Testis (tissue), 3 donors: Measurements from ENCODE around the gene SPSB1. TPM values are rescaled to one million over a fixed set of nuclear protein-coding genes. Genes with fewer than 3 reads are reported as not detected.

Experiments
- DNase-seq: peaks from one replicate; pipeline ENCODE4 v3.0.0-alpha.2; 2019
- H3K27ac ChIP-seq, 2 donors: fragments of 200-600 bp; sonication (generic); one replicate each; pipeline ENCODE4 v1.5.1; 2019
- H3K27me3 ChIP-seq: fragments of 200-600 bp; sonication (generic); one replicate; pipeline ENCODE4 v1.5.1; 2019
- H3K36me3 ChIP-seq: fragments of 200-600 bp; sonication (generic); one replicate; pipeline ENCODE4 v1.5.1; 2017; ENCODE audit warnings: low read depth; ENCODE audit errors: missing control alignments
- H3K4me1 ChIP-seq: fragments of 200-600 bp; sonication (generic); one replicate; pipeline ENCODE4 v1.5.1; 2019
- H3K4me3 ChIP-seq, 2 donors: fragments of 200-600 bp; sonication (generic); one replicate each; pipeline ENCODE4 v1.5.1; 2017 to 2019
- H3K9me3 ChIP-seq: fragments of 200-600 bp; sonication (generic); one replicate; pipeline ENCODE4 v1.5.1; 2017
- POLR2A ChIP-seq: fragments of 450-650 bp; IDR thresholded peaks from one replicate; pipeline ENCODE4 v1.6.1; 2017; ENCODE audit warnings: antibody characterized with exemption, mild to moderate bottlenecking, moderate library complexity
- WGBS, 2 donors: methylation state at CpG; one replicate each; pipeline ENCODE4 v1.1.5; 2018; 5-methylcytosine and 5-hydroxymethylcytosine counted together
- intact Hi-C: fragments of 100-400 bp; cut with DNase I; formaldehyde crosslinking; loops from one replicate; pipeline ENCODE4 v1.15.1; 2023; ENCODE audit warnings: low total_unique reads
- polyA plus RNA-seq: library from polyadenylated mRNA; stranded (reverse); fragments of 350-450 nt; fragmentation: Illumina TruSeq; extraction: RNeasy Lipid Tissue Mini Kit (QIAGEN cat#74804); gene quantifications from one replicate; pipeline ENCODE4 v1.2.3, GENCODE V29; 2014; ENCODE audit warnings: low read depth, low replicate concordance; ENCODE audit not compliant: insufficient read depth
- total RNA-seq, 2 donors: library from RNA; depleted of rRNA; stranded (reverse); fragments of >200 nt; gene quantifications; one replicate each; pipeline ENCODE4 v1.2.3, GENCODE V29; 2016
- TF ChIP-seq, protein P1 (sequence below), 3 experiments: fragments of 450-650 bp in 2 of 3; fragments of 200-600 bp in 1 of 3; sonication (generic) in 1 of 3; IDR thresholded peaks; one replicate each; pipeline ENCODE4 v1.5.1; 2016 to 2019; ENCODE audit warnings: antibody characterized with exemption in 3 of 3, mild to moderate bottlenecking in 2 of 3, moderate library complexity in 1 of 3

The SPSB1 gene
- total and polyA plus RNA-seq, 3 donors from 2014 or later = 19.8 to 37.9 (median 30.0) TPM

GRCh38 chr1:9314711-9315379 lies 22.2 kb downstream of the SPSB1 start:
- 79 to 86% methylated on average over 11 of the region's 11 CpGs for WGBS, 2 donors
- no peak for DNase-seq
- no peaks in the 10 kb centered on the region for H3K9me3 ChIP-seq
- TF ChIP-seq, protein P1, sequence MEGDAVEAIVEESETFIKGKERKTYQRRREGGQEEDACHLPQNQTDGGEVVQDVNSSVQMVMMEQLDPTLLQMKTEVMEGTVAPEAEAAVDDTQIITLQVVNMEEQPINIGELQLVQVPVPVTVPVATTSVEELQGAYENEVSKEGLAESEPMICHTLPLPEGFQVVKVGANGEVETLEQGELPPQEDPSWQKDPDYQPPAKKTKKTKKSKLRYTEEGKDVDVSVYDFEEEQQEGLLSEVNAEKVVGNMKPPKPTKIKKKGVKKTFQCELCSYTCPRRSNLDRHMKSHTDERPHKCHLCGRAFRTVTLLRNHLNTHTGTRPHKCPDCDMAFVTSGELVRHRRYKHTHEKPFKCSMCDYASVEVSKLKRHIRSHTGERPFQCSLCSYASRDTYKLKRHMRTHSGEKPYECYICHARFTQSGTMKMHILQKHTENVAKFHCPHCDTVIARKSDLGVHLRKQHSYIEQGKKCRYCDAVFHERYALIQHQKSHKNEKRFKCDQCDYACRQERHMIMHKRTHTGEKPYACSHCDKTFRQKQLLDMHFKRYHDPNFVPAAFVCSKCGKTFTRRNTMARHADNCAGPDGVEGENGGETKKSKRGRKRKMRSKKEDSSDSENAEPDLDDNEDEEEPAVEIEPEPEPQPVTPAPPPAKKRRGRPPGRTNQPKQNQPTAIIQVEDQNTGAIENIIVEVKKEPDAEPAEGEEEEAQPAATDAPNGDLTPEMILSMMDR (IDR thresholded peaks at IDR 0.05) = no peak
- no peak for TF ChIP-seq POLR2A
- intact Hi-C loops = loop anchor here (10.0 kb wide), 1 partner anchor 60 kb away; no protein-coding TSS in a partner anchor
- no peak overlapping the region for H3K4me3 ChIP-seq
- no peaks in the 10 kb centered on the region for H3K27me3 ChIP-seq
- peaks cover 28% of the 10 kb centered on the region for H3K4me1 ChIP-seq
- no peaks in the 10 kb centered on the region for H3K36me3 ChIP-seq
- H3K27ac ChIP-seq = no peak overlapping the region

DNA sequence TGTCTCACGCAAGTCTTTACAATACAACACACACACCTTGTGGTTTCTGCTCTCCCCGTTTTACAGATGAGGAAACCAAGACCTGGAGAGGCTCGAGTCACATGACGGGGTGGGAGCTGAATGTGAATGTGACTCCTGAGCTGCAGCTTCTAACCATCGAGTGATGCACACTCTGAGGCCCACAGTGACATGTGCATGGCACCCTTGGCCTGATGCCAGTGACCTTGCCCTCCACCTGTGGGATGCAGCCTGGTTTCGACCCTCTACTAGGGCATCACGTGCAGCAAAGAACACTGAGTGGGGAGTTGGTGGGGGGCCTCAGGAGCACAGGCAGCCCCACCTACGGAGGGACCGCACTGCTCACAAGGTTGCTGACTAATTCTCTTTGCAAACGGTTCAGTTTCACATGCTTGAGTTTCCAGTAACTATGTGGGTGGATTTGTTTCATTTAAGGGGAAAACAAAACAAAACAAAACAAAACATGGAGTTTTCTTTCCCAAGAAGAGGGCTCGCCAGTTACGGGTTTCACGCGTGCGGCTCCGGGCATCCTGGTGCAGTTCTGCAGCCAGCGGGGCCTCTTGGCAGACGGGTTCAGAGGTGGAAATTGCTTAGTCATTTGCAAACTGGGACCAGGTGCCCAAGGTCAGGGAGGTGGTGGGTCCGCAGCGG lies 22.9 kb downstream of the SPSB1 start:
- TF ChIP-seq POLR2A = no peak
- TF ChIP-seq, protein P1 (IDR thresholded peaks at IDR 0.05) = no peak
- H3K9me3 ChIP-seq = no peaks in the 10 kb centered on the region
- DNase-seq = peak; percentile 45
- 58 to 69% methylated on average over 16 to 20 of the region's 20 CpGs for WGBS, 2 donors
- no peak overlapping the region for H3K27ac ChIP-seq
- H3K36me3 ChIP-seq = no peaks in the 10 kb centered on the region
- no peak overlapping the region for H3K4me3 ChIP-seq
- H3K27me3 ChIP-seq = no peaks in the 10 kb centered on the region
- H3K4me1 ChIP-seq = peaks cover 29% of the 10 kb centered on the region
- intact Hi-C loops = loop anchor here (10.0 kb wide), 1 partner anchor 59 kb away; no protein-coding TSS in a partner anchor

- Histone ChIP-seq H3K27me3 (no peaks in the 10 kb centered on the region), H3K9me3 (no peaks in the 10 kb centered on the region), H3K4me3 (no peak overlapping the region), H3K27ac (no peak overlapping the region), H3K36me3 (no peaks in the 10 kb centered on the region), H3K4me1 (peaks cover 32% of the 10 kb centered on the region)
- intact Hi-C loops = loop anchor here (10.0 kb wide), 1 partner anchor 59 kb away; no protein-coding TSS in a partner anchor
- TF ChIP-seq POLR2A = no peak
- TF ChIP-seq, protein P1 (IDR thresholded peaks at IDR 0.05) = no peak
- 71 to 77% methylated on average over 4 to 7 of the region's 7 CpGs for WGBS, 2 donors
- DNase-seq = no peak
Measured at GRCh38 chr1:9316080-9316444, 23.4 kb downstream of the SPSB1 start.

DNA sequence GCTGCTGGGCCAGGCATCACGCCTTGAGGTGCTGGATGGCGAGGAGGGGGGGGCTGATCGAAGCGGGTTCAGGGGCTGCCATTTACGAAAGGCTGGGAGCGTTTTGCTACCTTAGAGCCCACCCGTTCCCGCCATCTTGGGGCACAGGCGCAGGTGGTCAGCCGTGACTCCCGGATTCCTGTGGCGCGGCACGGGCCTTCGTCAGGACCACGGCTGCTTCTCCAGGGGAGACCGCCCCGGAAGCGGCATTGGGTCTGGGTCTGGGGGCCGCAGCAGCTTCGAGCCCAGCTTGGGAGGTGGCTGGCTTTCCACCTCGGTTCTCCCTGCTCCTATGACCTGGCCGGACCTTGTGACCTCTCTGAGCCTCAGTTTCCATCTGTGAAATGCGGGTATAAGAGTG lies 23.8 kb downstream of the SPSB1 start:
- WGBS, 2 donors = 94 to 98% methylated on average over 9 to 24 of the region's 24 CpGs
- Histone ChIP-seq H3K9me3 (no peaks in the 10 kb centered on the region), H3K27me3 (no peaks in the 10 kb centered on the region), H3K36me3 (no peaks in the 10 kb centered on the region), H3K27ac (no peak overlapping the region), H3K4me3 (no peak overlapping the region), H3K4me1 (peaks cover 32% of the 10 kb centered on the region)
- DNase-seq = no peak
- intact Hi-C loops = loop anchor here (10.0 kb wide), 1 partner anchor 58 kb away; no protein-coding TSS in a partner anchor
- TF ChIP-seq, protein P1 (IDR thresholded peaks at IDR 0.05) = no peak
- TF ChIP-seq POLR2A = no peak
